ENCODE results near the gene PNPLA7.

The PNPLA7 gene

DNA sequence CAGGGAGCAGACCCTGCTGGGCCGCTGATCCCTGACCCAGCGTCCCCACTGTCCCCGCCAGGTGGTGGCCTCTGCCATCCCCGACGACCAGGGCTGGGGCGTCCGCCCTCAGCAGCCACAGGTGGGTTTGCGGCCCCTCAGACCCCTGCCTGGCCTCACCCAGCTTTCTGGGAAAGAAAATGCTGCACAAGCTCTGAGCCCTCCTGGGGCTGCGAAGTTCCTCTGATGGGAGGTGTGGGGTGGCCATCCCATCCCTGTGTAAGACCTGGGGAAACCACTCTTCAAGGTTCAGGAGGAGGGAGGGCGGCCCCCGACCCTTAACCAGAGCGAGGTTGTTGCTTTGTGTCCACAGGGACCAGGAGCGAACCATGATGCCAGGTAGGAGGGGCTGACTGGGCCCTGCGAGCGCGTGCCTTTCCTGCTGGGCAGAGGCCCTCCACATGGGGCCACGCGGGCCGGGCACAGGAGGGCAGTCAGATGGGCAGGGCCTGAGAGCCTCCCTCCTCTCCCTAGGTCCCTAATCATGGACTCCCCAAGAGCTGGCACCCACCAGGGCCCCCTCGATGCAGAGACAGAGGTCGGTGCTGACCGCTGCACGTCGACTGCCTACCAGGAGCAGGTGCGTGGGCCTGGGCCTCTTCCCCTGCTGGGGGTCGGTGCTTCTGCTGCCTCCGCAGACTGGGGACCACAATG is 119.3 kb downstream of the PNPLA7 start:
- Histone ChIP-seq H3K9me3 (ENCODE audit: control insufficient read depth, low read length) (no peaks in the 10 kb centered on the region), H3K4me1 (no peaks in the 10 kb centered on the region), H3K27ac (no peak overlapping the region), H3K9ac (no peak overlapping the region), H2AFZ (no peak overlapping the region), H3K4me2 (ENCODE audit: low read length) (no peak overlapping the region), H3K4me3 (ENCODE audit: low read depth, low read length) (no peak overlapping the region), H3K36me3 (ENCODE audit: control insufficient read depth, insufficient read depth, low read length) (no peaks in the 10 kb centered on the region), H3K79me2 (no peaks in the 10 kb centered on the region), H3K27me3 (ENCODE audit: control insufficient read depth, insufficient read depth, low read length) (no peaks in the 10 kb centered on the region)
- TF ChIP-seq, protein P1, sequence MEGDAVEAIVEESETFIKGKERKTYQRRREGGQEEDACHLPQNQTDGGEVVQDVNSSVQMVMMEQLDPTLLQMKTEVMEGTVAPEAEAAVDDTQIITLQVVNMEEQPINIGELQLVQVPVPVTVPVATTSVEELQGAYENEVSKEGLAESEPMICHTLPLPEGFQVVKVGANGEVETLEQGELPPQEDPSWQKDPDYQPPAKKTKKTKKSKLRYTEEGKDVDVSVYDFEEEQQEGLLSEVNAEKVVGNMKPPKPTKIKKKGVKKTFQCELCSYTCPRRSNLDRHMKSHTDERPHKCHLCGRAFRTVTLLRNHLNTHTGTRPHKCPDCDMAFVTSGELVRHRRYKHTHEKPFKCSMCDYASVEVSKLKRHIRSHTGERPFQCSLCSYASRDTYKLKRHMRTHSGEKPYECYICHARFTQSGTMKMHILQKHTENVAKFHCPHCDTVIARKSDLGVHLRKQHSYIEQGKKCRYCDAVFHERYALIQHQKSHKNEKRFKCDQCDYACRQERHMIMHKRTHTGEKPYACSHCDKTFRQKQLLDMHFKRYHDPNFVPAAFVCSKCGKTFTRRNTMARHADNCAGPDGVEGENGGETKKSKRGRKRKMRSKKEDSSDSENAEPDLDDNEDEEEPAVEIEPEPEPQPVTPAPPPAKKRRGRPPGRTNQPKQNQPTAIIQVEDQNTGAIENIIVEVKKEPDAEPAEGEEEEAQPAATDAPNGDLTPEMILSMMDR (IDR thresholded peaks at IDR 0.05) = no peak

DNA sequence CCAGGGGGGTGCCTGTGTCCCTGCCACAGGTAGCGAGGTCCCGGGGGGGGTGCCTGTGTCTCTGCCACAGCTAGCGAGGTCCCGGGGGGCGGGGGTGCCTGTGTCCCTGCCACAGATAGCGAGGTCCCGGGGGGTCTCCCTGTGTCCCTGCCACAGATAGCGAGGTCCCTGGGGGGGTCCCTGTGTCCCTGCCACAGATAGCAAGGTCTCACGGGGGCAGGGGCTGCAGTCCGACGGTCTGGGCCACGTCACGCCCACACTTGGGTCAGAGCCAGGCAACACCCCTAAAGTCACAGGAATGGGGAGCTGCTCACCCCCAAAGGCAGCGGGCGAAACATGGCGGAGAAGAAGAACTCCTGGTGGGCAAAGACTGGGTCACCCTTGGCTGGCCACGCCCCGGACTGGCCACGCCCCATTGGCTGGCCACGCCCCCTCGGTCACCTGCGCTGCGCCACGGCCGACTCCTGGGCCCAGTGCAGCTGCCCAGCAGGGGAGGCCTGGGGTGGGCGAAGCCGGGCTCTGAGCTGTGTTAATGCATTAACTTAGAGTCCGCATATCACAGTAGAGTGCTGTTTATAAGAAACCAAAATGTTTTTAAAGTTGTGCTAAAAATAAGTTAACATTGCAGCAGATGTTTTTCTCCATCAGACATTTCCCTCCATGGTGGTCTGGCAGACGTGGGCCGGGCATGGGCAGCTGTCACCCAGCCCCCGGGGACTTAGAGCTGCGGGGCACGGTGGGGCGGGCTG is 120.1 kb downstream of the PNPLA7 start:
- no peaks in the 10 kb centered on the region for H3K9me3 ChIP-seq (ENCODE audit: control insufficient read depth, low read length)
- no peaks in the 10 kb centered on the region for H3K79me2 ChIP-seq
- no peak overlapping the region for H3K4me3 ChIP-seq (ENCODE audit: low read depth, low read length)
- H3K27ac ChIP-seq = no peak overlapping the region
- H3K4me1 ChIP-seq = no peaks in the 10 kb centered on the region
- no peaks in the 10 kb centered on the region for H3K27me3 ChIP-seq (ENCODE audit: control insufficient read depth, insufficient read depth, low read length)
- no peaks in the 10 kb centered on the region for H3K36me3 ChIP-seq (ENCODE audit: control insufficient read depth, insufficient read depth, low read length)
- no peak overlapping the region for H3K4me2 ChIP-seq (ENCODE audit: low read length)
- H2AFZ ChIP-seq = no peak overlapping the region
- TF ChIP-seq, protein P1 (IDR thresholded peaks at IDR 0.05) = no peak
- no peak overlapping the region for H3K9ac ChIP-seq

DNA sequence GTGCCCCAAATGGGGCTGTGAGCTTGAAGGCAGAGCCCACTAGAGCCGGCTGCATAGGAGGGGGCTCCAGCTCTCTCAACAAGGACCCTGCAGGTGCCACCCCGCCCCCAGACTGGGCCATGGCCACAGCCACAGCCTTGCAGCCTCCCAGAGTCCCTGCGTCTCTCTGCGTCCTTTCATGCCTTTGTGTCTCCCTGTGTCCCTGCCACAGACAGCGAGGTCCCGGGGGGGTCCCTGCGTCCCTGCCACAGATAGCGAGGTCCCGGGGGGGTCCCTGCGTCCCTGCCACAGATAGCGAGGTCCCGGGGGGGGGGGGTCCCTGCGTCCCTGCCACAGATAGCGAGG is 120.7 kb downstream of the PNPLA7 start:
- Histone ChIP-seq H3K9ac (no peak overlapping the region), H3K27ac (no peak overlapping the region), H3K27me3 (ENCODE audit: control insufficient read depth, insufficient read depth, low read length) (no peaks in the 10 kb centered on the region), H3K79me2 (no peaks in the 10 kb centered on the region), H3K4me1 (no peaks in the 10 kb centered on the region), H2AFZ (no peak overlapping the region), H3K9me3 (ENCODE audit: control insufficient read depth, low read length) (no peaks in the 10 kb centered on the region), H3K4me3 (ENCODE audit: low read depth, low read length) (no peak overlapping the region), H3K4me2 (ENCODE audit: low read length) (no peak overlapping the region), H3K36me3 (ENCODE audit: control insufficient read depth, insufficient read depth, low read length) (no peaks in the 10 kb centered on the region)
- TF ChIP-seq, protein P1 (IDR thresholded peaks at IDR 0.05) = no peak

DNA sequence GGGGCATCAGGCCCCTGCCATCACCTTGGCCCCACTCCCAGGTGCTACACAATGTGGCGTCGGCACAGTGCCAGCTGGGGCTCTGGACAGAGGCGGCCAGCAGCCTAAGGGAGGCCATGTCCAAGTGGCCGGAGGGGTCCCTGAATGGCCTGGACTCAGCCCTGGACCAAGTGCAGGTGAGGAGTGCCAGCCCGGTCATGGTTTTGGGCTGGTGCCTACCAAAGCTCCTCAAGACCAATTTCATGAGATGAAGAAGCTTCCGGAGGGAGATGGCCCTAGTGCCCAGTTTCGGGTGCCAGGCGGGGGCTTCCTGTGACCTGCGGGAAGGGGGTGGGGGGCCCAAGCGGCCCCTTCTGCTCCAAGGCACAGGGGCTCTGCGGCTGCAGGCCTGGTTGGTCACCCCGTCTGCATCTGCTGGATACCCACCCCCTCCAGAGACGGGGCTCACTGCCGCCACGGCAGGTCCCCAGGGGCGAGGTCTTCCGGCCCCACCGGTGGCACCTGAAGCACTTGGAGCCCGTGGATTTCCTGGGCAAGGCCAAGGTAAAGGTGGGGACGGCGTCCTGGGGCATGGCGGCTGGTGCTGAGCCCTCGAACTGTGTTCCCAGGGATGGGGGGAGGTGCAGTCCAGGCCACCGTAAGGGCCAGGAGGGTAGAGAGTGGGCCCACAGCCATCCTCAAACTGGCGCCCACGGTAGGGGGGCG is 121.2 kb downstream of the PNPLA7 start:
- H3K27me3 ChIP-seq (ENCODE audit: control insufficient read depth, insufficient read depth, low read length) = no peaks in the 10 kb centered on the region
- no peaks in the 10 kb centered on the region for H3K9me3 ChIP-seq (ENCODE audit: control insufficient read depth, low read length)
- TF ChIP-seq, protein P1 (IDR thresholded peaks at IDR 0.05) = no peak
- H3K4me1 ChIP-seq = no peaks in the 10 kb centered on the region
- no peaks in the 10 kb centered on the region for H3K79me2 ChIP-seq
- no peak overlapping the region for H2AFZ ChIP-seq
- no peak overlapping the region for H3K4me3 ChIP-seq (ENCODE audit: low read depth, low read length)
- H3K27ac ChIP-seq = no peak overlapping the region
- no peak overlapping the region for H3K9ac ChIP-seq
- no peak overlapping the region for H3K4me2 ChIP-seq (ENCODE audit: low read length)
- H3K36me3 ChIP-seq (ENCODE audit: control insufficient read depth, insufficient read depth, low read length) = no peaks in the 10 kb centered on the region

Measured in parathyroid adenoma (tissue), 2 donors.